Stimulated activated CD4-positive, alpha-beta T cell treated with anti-CD3 and anti-CD28 coated beads, Interleukin-4, amount 100 ng/mL, for 24 hours (primary cell): ENCODE results near the gene SLC16A3.

Experiments used
- DNase-seq: peaks from one replicate; pipeline ENCODE4 v3.0.0-alpha.2; 2020

Gene SLC16A3

GRCh38 chr17:82271401-82271800 lies 42.6 kb downstream of the SLC16A3 start:
- DNase-seq, result no peak

- DNase-seq, result peak; percentile 27
These were observed 43.9 kb downstream of the SLC16A3 start for GRCh38 chr17:82272495-82273326.

GRCh38 chr17:82273327-82274133 lies 44.7 kb downstream of the SLC16A3 start, which contains the start of gene CSNK1D:
TSS of gene CSNK1D (minus strand) at chr17:82273700. CDS start at chr17:82273381, 319 bp downstream.
- DNase-seq, result peak; percentile 91

- DNase-seq, result no peak
These were observed 45.5 kb downstream of the SLC16A3 start for GRCh38 chr17:82274134-82275020.

- no peak for DNase-seq
These were observed 46.5 kb downstream of the SLC16A3 start for GRCh38 chr17:82275326-82275725.

- DNase-seq, result no peak
These were observed 48.1 kb downstream of the SLC16A3 start for GRCh38 chr17:82276938-82277337.

- no peak for DNase-seq
These were observed 49.0 kb downstream of the SLC16A3 start for GRCh38 chr17:82277851-82278250.

GRCh38 chr17:82278308-82278707 lies 49.5 kb downstream of the SLC16A3 start:
- no peak for DNase-seq

- DNase-seq, result no peak
These were observed 50.0 kb downstream of the SLC16A3 start for GRCh38 chr17:82278786-82279391.

- no peak for DNase-seq
These were observed 51.7 kb downstream of the SLC16A3 start for GRCh38 chr17:82280537-82280936.

- no peak for DNase-seq
These were observed 52.2 kb downstream of the SLC16A3 start for GRCh38 chr17:82281076-82281475.

- peak; percentile 76 for DNase-seq
These were observed 52.8 kb downstream of the SLC16A3 start for GRCh38 chr17:82281502-82282238.

GRCh38 chr17:82282239-82283207 lies 53.7 kb downstream of the SLC16A3 start:
- DNase-seq, result no peak

GRCh38 chr17:82283208-82283749 lies 54.4 kb downstream of the SLC16A3 start:
- DNase-seq, result peak; percentile 66

- no peak for DNase-seq
These were observed 56.3 kb downstream of the SLC16A3 start for GRCh38 chr17:82285141-82285540.

GRCh38 chr17:82287013-82287867 lies 58.4 kb downstream of the SLC16A3 start:
- no peak for DNase-seq

GRCh38 chr17:82287868-82288801 lies 59.3 kb downstream of the SLC16A3 start:
- no peak for DNase-seq
